HCT116 (cell line): ENCODE data around the gene PPP2R5B. TPM values are rescaled to one million over a fixed set of nuclear protein-coding genes. Genes with fewer than 3 reads are reported as not detected.

Source experiments
- ATAC-seq: fragments of 200-7000 bp; cut with Tn5 transposase; 2 replicates; pipeline ENCODE4 v1.9.1; 2020; ENCODE audit warnings: mild to moderate bottlenecking, moderate library complexity
- BruUV-seq: library from RNA; stranded (reverse); fragments of 400-500 nt; replicated peaks from 2 replicates; lab custom pipeline; 2021; lab: Mats Ljungman, UMichigan
- CTCF ChIA-PET: fragments of 300-600 bp; sonication (Branson Sonifier 250); formaldehyde crosslinking; loops from one replicate; lab custom pipeline; 2021; ENCODE audit warnings: antibody characterized with exemption; lab: Charles Lee
- POLR2A ChIA-PET: fragments of 300-600, 350-600 bp; sonication (Branson Sonifier 250); formaldehyde crosslinking; loops from one replicate; lab custom pipeline; 2021; ENCODE audit warnings: antibody characterized with exemption; lab: Charles Lee
- RAD21 ChIA-PET, 2 experiments: fragments of 300-600 bp; sonication (Branson Sonifier 250); formaldehyde crosslinking; loops; one replicate each; lab custom pipeline; 2023; ENCODE audit warnings: low total read pairs in 2 of 2; ENCODE audit not compliant: uncharacterized antibody in 2 of 2, unreplicated experiment in 2 of 2, low non-redundant PET in 1 of 2; lab: Charles Lee
- DNase-seq: peaks from one replicate; pipeline ENCODE4 v3.0.0-alpha.2; 2010; ENCODE audit warnings: low read depth, low spot score
- H2AFZ ChIP-seq: fragments of 200-600 bp; shearing (Covaris generic), sonication (generic); 2 replicates; pipeline ENCODE4 v1.6.1; 2017; ENCODE audit warnings: low read depth, mixed run types, mixed read lengths, antibody characterized with exemption, low read length; ENCODE audit not compliant: poor library complexity, severe bottlenecking
- H3K27ac ChIP-seq: 2 replicates; pipeline ENCODE4 v1.5.1; 2012; ENCODE audit warnings: low read depth, low read length
- H3K27me3 ChIP-seq: fragments of 200-600 bp; sonication (generic); 2 replicates; pipeline ENCODE4 v1.6.1; 2016; ENCODE audit warnings: mixed run types, low read length, mixed read lengths; ENCODE audit not compliant: insufficient read depth
- H3K36me3 ChIP-seq, 2 experiments: fragments of 200-500 bp in 1 of 2; fragments of 200-600 bp in 1 of 2; sonication (Bioruptor generic) in 1 of 2; sonication (generic) in 1 of 2; 2 replicates each; pipeline versions ENCODE4 v1.5.1 to v1.6.1; 2014 to 2016; ENCODE audit warnings: low read length in 2 of 2, inconsistent platforms in 1 of 2, mixed read lengths in 1 of 2, mixed run types in 1 of 2; ENCODE audit not compliant: insufficient read depth in 2 of 2, control insufficient read depth in 1 of 2
- H3K4me1 ChIP-seq, 2 experiments: fragments of 200-600 bp in 1 of 2; sonication (generic) in 1 of 2; 2 replicates each; pipeline versions ENCODE4 v1.5.1 to v1.6.1; 2012 to 2017; ENCODE audit warnings: low read length in 2 of 2, inconsistent platforms in 1 of 2, mild to moderate bottlenecking in 1 of 2, mixed read lengths in 1 of 2, mixed run types in 1 of 2, moderate library complexity in 1 of 2; ENCODE audit not compliant: insufficient read depth in 2 of 2, control insufficient read depth in 1 of 2
- H3K4me2 ChIP-seq: fragments of 200-600 bp; sonication (generic); 2 replicates; pipeline ENCODE4 v1.6.1; 2017; ENCODE audit warnings: mixed run types, low read length, mixed read lengths
- H3K4me3 ChIP-seq, 2 experiments: fragments of 200-600 bp in 1 of 2; sonication (generic) in 1 of 2; replicated peaks in 1 of 2; 2 replicates each; pipeline ENCODE4 v1.5.1; 2011 to 2016; ENCODE audit warnings: low read length in 2 of 2, control low read depth in 1 of 2, low read depth in 1 of 2, mild to moderate bottlenecking in 1 of 2, mixed read lengths in 1 of 2, mixed run types in 1 of 2
- H3K79me2 ChIP-seq: fragments of 200-600 bp; sonication (generic); 2 replicates; pipeline ENCODE4 v1.6.1; 2017; ENCODE audit warnings: mild to moderate bottlenecking, mixed run types, low read length, moderate library complexity, mixed read lengths; ENCODE audit not compliant: insufficient read depth
- H3K9ac ChIP-seq: fragments of 200-600 bp; sonication (generic); 2 replicates; pipeline ENCODE4 v1.6.1; 2016; ENCODE audit warnings: low read length, mixed read lengths
- H3K9me2 ChIP-seq: fragments of 200-600 bp; sonication (generic), shearing (Covaris generic); 2 replicates; pipeline ENCODE4 v1.6.1; 2017; ENCODE audit warnings: mixed run types, mild to moderate bottlenecking, moderate library complexity; ENCODE audit not compliant: insufficient read depth
- H3K9me3 ChIP-seq, 2 experiments: fragments of 200-500 bp in 1 of 2; fragments of 200-600 bp in 1 of 2; sonication (Bioruptor generic) in 1 of 2; sonication (generic) in 1 of 2; 2 replicates each; pipeline ENCODE4 v1.6.1; 2014 to 2017; ENCODE audit warnings: low read length in 2 of 2, mixed read lengths in 2 of 2, inconsistent platforms in 1 of 2, low read depth in 1 of 2, mild to moderate bottlenecking in 1 of 2, mixed run types in 1 of 2, moderate library complexity in 1 of 2; ENCODE audit not compliant: control insufficient read depth in 1 of 2, insufficient read depth in 1 of 2
- H4K20me1 ChIP-seq: fragments of 200-600 bp; sonication (generic), shearing (Covaris generic); 2 replicates; pipeline ENCODE4 v1.6.1; 2017; ENCODE audit warnings: mixed run types, mild to moderate bottlenecking, moderate library complexity; ENCODE audit not compliant: insufficient read depth
- ATF3 ChIP-seq: IDR thresholded peaks from 2 replicates; pipeline ENCODE4 v1.6.1; 2012
- CBX3 ChIP-seq: IDR thresholded peaks from 2 replicates; pipeline ENCODE4 v1.6.1; 2012; ENCODE audit warnings: low read depth
- ELF1 ChIP-seq: IDR thresholded peaks from 2 replicates; pipeline ENCODE4 v1.6.1; 2012; ENCODE audit warnings: low read depth, borderline replicate concordance
- EZH2 ChIP-seq: fragments of 200-600 bp; sonication (generic); IDR thresholded peaks from 2 replicates; pipeline ENCODE4 v1.6.1; 2017; ENCODE audit warnings: antibody characterized with exemption, mixed run types
- EZH2phosphoT487 ChIP-seq: fragments of 200-600 bp; IDR thresholded peaks from 2 replicates; pipeline ENCODE4 v1.6.1; 2018; ENCODE audit warnings: antibody characterized with exemption, borderline replicate concordance
- FOSL1 ChIP-seq: IDR thresholded peaks from 2 replicates; pipeline ENCODE4 v1.6.1; 2012; ENCODE audit warnings: low read depth
- MAX ChIP-seq: IDR thresholded peaks from 2 replicates; pipeline ENCODE4 v1.6.1; 2012
- POLR2AphosphoS5 ChIP-seq: IDR thresholded peaks from 2 replicates; pipeline ENCODE4 v1.6.1; 2011; ENCODE audit warnings: mild to moderate bottlenecking, low read depth, low read length, moderate library complexity
- RAD21 ChIP-seq: IDR thresholded peaks from 2 replicates; pipeline ENCODE4 v1.6.1; 2012; ENCODE audit warnings: low read depth, mild to moderate bottlenecking
- SP1 ChIP-seq: IDR thresholded peaks from 2 replicates; pipeline ENCODE4 v1.6.1; 2012; ENCODE audit warnings: low read depth
- SRF ChIP-seq: IDR thresholded peaks from 2 replicates; pipeline ENCODE4 v1.6.1; 2012; ENCODE audit warnings: low read depth
- TCF7L2 ChIP-seq: IDR thresholded peaks from 2 replicates; pipeline ENCODE4 v1.7.0; 2011; ENCODE audit warnings: borderline replicate concordance, inconsistent platforms; ENCODE audit not compliant: insufficient read depth, insufficient read length; ENCODE audit errors: extremely low read depth
- ZBTB33 ChIP-seq: IDR thresholded peaks from 2 replicates; pipeline ENCODE4 v1.6.1; 2011; ENCODE audit warnings: mild to moderate bottlenecking, low read length, moderate library complexity; ENCODE audit not compliant: insufficient replicate concordance; ENCODE audit errors: extremely low read depth
- intact Hi-C: fragments of 100-400 bp; cut with micrococcal nuclease; formaldehyde crosslinking; loops from 2 replicates; pipeline ENCODE4 v1.10.0; 2022
- total RNA-seq: library from RNA; stranded (reverse); gene quantifications from one replicate; pipeline ENCODE4 v1.2.1, GENCODE V29; 2021; ENCODE audit not compliant: unreplicated experiment

PPP2R5B gene
- total RNA-seq, 1 experiment from 2014 or later: 10.9 TPM

GRCh38 chr11:64890522-64890939, 34.0 kb upstream of the PPP2R5B start:
- H3K79me2 ChIP-seq: no peaks in the 10 kb centered on the region
- no peaks in the 10 kb centered on the region for H3K9me2 ChIP-seq
- no peaks in the 10 kb centered on the region for H3K36me3 ChIP-seq
- ATAC-seq (no peak), DNase-seq (no peak)
- no TSS peak for BruUV-seq
- ChIA-PET POLR2A (interaction anchor here (1.2 to 1.3 kb wide), 2 partner anchors 35 to 41 kb away, joined by 3 to 4 read pairs; no protein-coding TSS in a partner anchor), RAD21 (no interaction called here), CTCF (interaction anchor here (10.8 kb wide), 1 partner anchor 42 kb away, joined by 112 read pairs; no protein-coding TSS in a partner anchor)
- H4K20me1 ChIP-seq: no peaks in the 10 kb centered on the region
- H3K27me3 ChIP-seq: no peaks in the 10 kb centered on the region
- H3K4me2 ChIP-seq: no peak overlapping the region
- no peak overlapping the region for H3K4me3 ChIP-seq
- H3K27ac ChIP-seq: no peak overlapping the region
- TF ChIP-seq CBX3 (no peak), SRF (no peak), EZH2phosphoT487 (no peak), FOSL1 (no peak), ZBTB33 (no peak)
- peaks cover 7 to 42% of the 10 kb centered on the region in 2 experiments; a peak in 3 of 4 replicates for H3K4me1 ChIP-seq
- H2AFZ ChIP-seq: no peak overlapping the region
- no peak overlapping the region for H3K9ac ChIP-seq
- intact Hi-C loops: no loop called here
- H3K9me3 ChIP-seq: no peaks in the 10 kb centered on the region

GRCh38 chr11:64891215-64891848, 33.2 kb upstream of the PPP2R5B start:
- Histone ChIP-seq H3K79me2 (no peaks in the 10 kb centered on the region), H2AFZ (no peak overlapping the region), H3K9me3 (no peaks in the 10 kb centered on the region), H3K4me3 (no peak overlapping the region), H3K27me3 (no peaks in the 10 kb centered on the region), H3K27ac (no peak overlapping the region; the same call in 1 of the 2 replicates), H3K4me1 (peaks cover 7 to 38% of the 10 kb centered on the region in 2 experiments; a peak in 3 of 4 replicates), H3K36me3 (no peaks in the 10 kb centered on the region), H3K9ac (no peak overlapping the region), H4K20me1 (no peaks in the 10 kb centered on the region), H3K4me2 (no peak overlapping the region), H3K9me2 (no peaks in the 10 kb centered on the region)
- no peak for ATAC-seq
- no TSS peak for BruUV-seq
- ChIA-PET CTCF (interaction anchor here (10.8 kb wide), 1 partner anchor 43 kb away, joined by 112 read pairs; no protein-coding TSS in a partner anchor), RAD21 (no interaction called here), POLR2A (interaction anchor here (1.3 kb wide), 1 partner anchor 42 kb away, joined by 3 read pairs; no protein-coding TSS in a partner anchor)
- no peak for DNase-seq
- intact Hi-C loops: no loop called here
- TF ChIP-seq CBX3 (no peak), ATF3 (no peak), POLR2AphosphoS5 (no peak), EZH2phosphoT487 (no peak), SP1 (no peak), EZH2 (no peak), ELF1 (no peak), RAD21 (no peak), TCF7L2 (no peak), MAX (no peak)
